22Rv1 (cell line): ENCODE results near the gene CFDP1.

Experiments used
- H3K27ac ChIP-seq: fragments of 450-650 bp; 2 replicates; pipeline ENCODE4 v1.5.1; 2017
- CTCF ChIP-seq: fragments of 450-650 bp; IDR thresholded peaks from 2 replicates; pipeline ENCODE4 v1.5.1; 2017; ENCODE audit warnings: mild to moderate bottlenecking
- ZFX ChIP-seq: fragments of 450-650 bp; IDR thresholded peaks from 2 replicates; pipeline ENCODE4 v1.6.1; 2017; ENCODE audit warnings: antibody characterized with exemption, borderline replicate concordance

The CFDP1 gene

GRCh38 chr16:75464122-75464918 is 31.0 kb upstream of the CFDP1 start, which contains the start of gene TMEM170A:
Gene TMEM170A (minus strand): TSS chr16:75464689. CDS start chr16:75464600, 89 bp downstream.
- TF ChIP-seq CTCF (peak; percentile 100), ZFX (no peak)
- peak within 1 kb of the TSS; percentile 63 for H3K27ac ChIP-seq

GRCh38 chr16:75463389-75464121 is 30.3 kb upstream of the CFDP1 start:
- peak overlapping the region; percentile 63 for H3K27ac ChIP-seq

- TF ChIP-seq CTCF (no peak), ZFX (no peak)
Observed at GRCh38 chr16:75462806-75463205, 29.5 kb upstream of the CFDP1 start.

GRCh38 chr16:75461575-75461974 is 28.3 kb upstream of the CFDP1 start:
- H3K27ac ChIP-seq: no peak overlapping the region
- TF ChIP-seq CTCF (no peak), ZFX (no peak)

More at GRCh38 chr16:75462806-75463205, 29.5 kb upstream of the CFDP1 start:
- H3K27ac ChIP-seq: no peak overlapping the region

- no peak for TF ChIP-seq ZFX
- no peak for TF ChIP-seq CTCF
- H3K27ac ChIP-seq: no peak overlapping the region
Observed at GRCh38 chr16:75460446-75460845, 27.1 kb upstream of the CFDP1 start.

- H3K27ac ChIP-seq: no peak overlapping the region
- TF ChIP-seq ZFX (no peak), CTCF (no peak)
Observed at GRCh38 chr16:75459691-75460090, 26.4 kb upstream of the CFDP1 start.

- H3K27ac ChIP-seq: no peak overlapping the region
- no peak for TF ChIP-seq ZFX
Observed at GRCh38 chr16:75458439-75458838, 25.1 kb upstream of the CFDP1 start.

GRCh38 chr16:75458029-75458428 is 24.7 kb upstream of the CFDP1 start:
- H3K27ac ChIP-seq: no peak overlapping the region
- TF ChIP-seq ZFX: no peak
- no peak for TF ChIP-seq CTCF
